ENCODE measurements around the gene RHBDF1.

GRCh38 chr16:59440-60059, 12.9 kb downstream of the RHBDF1 start:
- TF ChIP-seq, protein P1, sequence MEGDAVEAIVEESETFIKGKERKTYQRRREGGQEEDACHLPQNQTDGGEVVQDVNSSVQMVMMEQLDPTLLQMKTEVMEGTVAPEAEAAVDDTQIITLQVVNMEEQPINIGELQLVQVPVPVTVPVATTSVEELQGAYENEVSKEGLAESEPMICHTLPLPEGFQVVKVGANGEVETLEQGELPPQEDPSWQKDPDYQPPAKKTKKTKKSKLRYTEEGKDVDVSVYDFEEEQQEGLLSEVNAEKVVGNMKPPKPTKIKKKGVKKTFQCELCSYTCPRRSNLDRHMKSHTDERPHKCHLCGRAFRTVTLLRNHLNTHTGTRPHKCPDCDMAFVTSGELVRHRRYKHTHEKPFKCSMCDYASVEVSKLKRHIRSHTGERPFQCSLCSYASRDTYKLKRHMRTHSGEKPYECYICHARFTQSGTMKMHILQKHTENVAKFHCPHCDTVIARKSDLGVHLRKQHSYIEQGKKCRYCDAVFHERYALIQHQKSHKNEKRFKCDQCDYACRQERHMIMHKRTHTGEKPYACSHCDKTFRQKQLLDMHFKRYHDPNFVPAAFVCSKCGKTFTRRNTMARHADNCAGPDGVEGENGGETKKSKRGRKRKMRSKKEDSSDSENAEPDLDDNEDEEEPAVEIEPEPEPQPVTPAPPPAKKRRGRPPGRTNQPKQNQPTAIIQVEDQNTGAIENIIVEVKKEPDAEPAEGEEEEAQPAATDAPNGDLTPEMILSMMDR (IDR thresholded peaks at IDR 0.05 in 2 of 3, conservative IDR thresholded peaks at IDR 0.05 in 1 of 3; ENCODE audit: control insufficient read depth in 2 of 3, extremely low read depth in 1 of 3, insufficient read depth in 1 of 3, low read depth in 3 of 3, low read length in 3 of 3) = no peak
- TF ChIP-seq EP300 (IDR thresholded peaks at IDR 0.05; ENCODE audit: borderline replicate concordance in 1 of 2, control insufficient read depth in 1 of 2, low read depth in 2 of 2, low read length in 2 of 2) = no peak
- TF ChIP-seq EZH2 (IDR thresholded peaks at IDR 0.05; ENCODE audit: borderline replicate concordance, control insufficient read depth, low read depth, low read length) = no peak
- TF ChIP-seq, protein P2, sequence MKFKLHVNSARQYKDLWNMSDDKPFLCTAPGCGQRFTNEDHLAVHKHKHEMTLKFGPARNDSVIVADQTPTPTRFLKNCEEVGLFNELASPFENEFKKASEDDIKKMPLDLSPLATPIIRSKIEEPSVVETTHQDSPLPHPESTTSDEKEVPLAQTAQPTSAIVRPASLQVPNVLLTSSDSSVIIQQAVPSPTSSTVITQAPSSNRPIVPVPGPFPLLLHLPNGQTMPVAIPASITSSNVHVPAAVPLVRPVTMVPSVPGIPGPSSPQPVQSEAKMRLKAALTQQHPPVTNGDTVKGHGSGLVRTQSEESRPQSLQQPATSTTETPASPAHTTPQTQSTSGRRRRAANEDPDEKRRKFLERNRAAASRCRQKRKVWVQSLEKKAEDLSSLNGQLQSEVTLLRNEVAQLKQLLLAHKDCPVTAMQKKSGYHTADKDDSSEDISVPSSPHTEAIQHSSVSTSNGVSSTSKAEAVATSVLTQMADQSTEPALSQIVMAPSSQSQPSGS (IDR thresholded peaks at IDR 0.05; ENCODE audit: low read length) = no peak
